ENCODE measurements around the gene DOCK11. TPM values are rescaled to one million over a fixed set of nuclear protein-coding genes. Genes with fewer than 3 reads are reported as not detected.

Gene DOCK11
- total and polyA plus RNA-seq, 2 of the 4 experiments (the other 2 are of a cell fraction), result 3.9 to 13.1 TPM

- WGBS, 2 experiments (ENCODE audit: extremely low coverage in 2 of 2, insufficient read length in 1 of 2), result no CpG with 5 or more reads among the region's 2 CpGs
- ChIA-PET POLR2A (ENCODE audit: unreplicated experiment) (no interaction called here), CTCF (no interaction called here)
- Histone ChIP-seq H3K4me1 (ENCODE audit: control insufficient read depth, insufficient read depth, low read length) (no peaks in the 10 kb centered on the region), H3K9me3 (ENCODE audit: control insufficient read depth, insufficient read depth, low read length) (no peaks in the 10 kb centered on the region), H3K9ac (ENCODE audit: low read depth, low read length) (no peak overlapping the region), H3K9me1 (ENCODE audit: insufficient read depth, low read length) (no peaks in the 10 kb centered on the region), H3K4me2 (ENCODE audit: low read depth, low read length) (no peak overlapping the region), H4K91ac (ENCODE audit: insufficient read depth, low read depth, low read length) (no peak overlapping the region), H3K56ac (ENCODE audit: extremely low read depth, insufficient read depth, low read length) (no peak overlapping the region), H3K14ac (replicated peaks; ENCODE audit: low read depth, low read length) (no peak overlapping the region), H2BK120ac (ENCODE audit: low read depth, low read length) (no peak overlapping the region), H2BK15ac (ENCODE audit: low read depth, low read length) (no peak overlapping the region), H2BK5ac (ENCODE audit: low read depth, low read length, poor library complexity, severe bottlenecking) (no peak overlapping the region), H3K4me3 (ENCODE audit: insufficient read depth, low read depth, low read length) (no peak overlapping the region), H3K27ac (ENCODE audit: insufficient read depth, low read length) (no peak overlapping the region), H2AK5ac (ENCODE audit: low read depth, low read length) (no peak overlapping the region), H4K20me1 (ENCODE audit: insufficient read depth, low read length) (no peaks in the 10 kb centered on the region), H4K5ac (ENCODE audit: low read depth, low read length) (no peak overlapping the region), H3K18ac (ENCODE audit: low read depth, low read length) (no peak overlapping the region), H3K23ac (ENCODE audit: low read depth, low read length) (no peak overlapping the region), H4K8ac (ENCODE audit: low read depth in 2 of 2, low read length in 2 of 2) (no peak overlapping the region), H3K36me3 (ENCODE audit: control insufficient read depth, insufficient read depth, low read length) (peaks cover 5% of the 10 kb centered on the region; the same call in 1 of the 2 replicates), H2AK9ac (replicated peaks; ENCODE audit: low read depth, low read length, poor library complexity) (no peak overlapping the region), H3K4ac (ENCODE audit: low read depth, low read length) (no peak overlapping the region), H2BK20ac (ENCODE audit: low read depth, low read length) (no peak overlapping the region), H2AFZ (replicated peaks; ENCODE audit: low read length, poor library complexity) (no peak overlapping the region), H3K79me1 (ENCODE audit: low read depth in 1 of 2, low read length in 2 of 2) (no peaks in the 10 kb centered on the region), H3K27me3 (ENCODE audit: control insufficient read depth, insufficient read depth, low read length) (no peaks in the 10 kb centered on the region)
- dilution Hi-C loops (cut with HindIII; ENCODE audit: low sequenced_read_pairs, unreplicated experiment), result no loop called here
- TF ChIP-seq POLR2A (IDR thresholded peaks at IDR 0.05; ENCODE audit: low read depth, low read length), result no peak
- no peak for TF ChIP-seq USF2 (IDR thresholded peaks at IDR 0.05; ENCODE audit: low read depth, low read length)
- no peak for TF ChIP-seq NFE2L2 (IDR thresholded peaks at IDR 0.05; ENCODE audit: low read depth, low read length)
- TF ChIP-seq RAD21 (IDR thresholded peaks at IDR 0.05; ENCODE audit: low read length), result no peak
- no peak for TF ChIP-seq FOS (IDR thresholded peaks at IDR 0.05; ENCODE audit: low read depth, low read length)
- TF ChIP-seq MAZ (IDR thresholded peaks at IDR 0.05; ENCODE audit: borderline replicate concordance, low read depth, low read length), result no peak
- TF ChIP-seq BHLHE40 (IDR thresholded peaks at IDR 0.05; ENCODE audit: low read depth, low read length), result no peak
- no peak for TF ChIP-seq CTCF (conservative IDR thresholded peaks at IDR 0.05; ENCODE audit: low read depth, low read length)
- no peak for TF ChIP-seq CHD1 (IDR thresholded peaks at IDR 0.05; ENCODE audit: low read depth, low read length)
- no peak for TF ChIP-seq CEBPB (IDR thresholded peaks at IDR 0.05; ENCODE audit: low read depth, low read length)
- no peak for TF ChIP-seq SMC3 (IDR thresholded peaks at IDR 0.05; ENCODE audit: low read depth, low read length)
- no peak for TF ChIP-seq MAFK (IDR thresholded peaks at IDR 0.05; ENCODE audit: low read depth, low read length)
- no peak for TF ChIP-seq RFX5 (IDR thresholded peaks at IDR 0.05; ENCODE audit: low read depth, low read length)
- TF ChIP-seq RCOR1 (IDR thresholded peaks at IDR 0.05; ENCODE audit: insufficient replicate concordance, low read length), result no peak
- no peak for TF ChIP-seq MXI1 (IDR thresholded peaks at IDR 0.05; ENCODE audit: borderline replicate concordance, low read depth, low read length)
- no peak for TF ChIP-seq ELK1 (IDR thresholded peaks at IDR 0.05; ENCODE audit: borderline replicate concordance, low read depth, low read length)
- DNase-seq (no peak), ATAC-seq (ENCODE audit: low read depth) (no peak)
- BruUV-seq (replicated peaks), result no TSS peak
- in situ Hi-C loops (cut with MboI; ENCODE audit: low sequenced_read_pairs), result no loop called here
- intact Hi-C loops (cut with micrococcal nuclease), result no loop called here
Measured at GRCh38 chrX:118612290-118612689, 116.7 kb downstream of the DOCK11 start.
